ENCODE measurements around the gene SLC16A13.
A peak's percentile ranks its signal among the peaks of the same experiment; 100 is the strongest.

SLC16A13 gene

DNA sequence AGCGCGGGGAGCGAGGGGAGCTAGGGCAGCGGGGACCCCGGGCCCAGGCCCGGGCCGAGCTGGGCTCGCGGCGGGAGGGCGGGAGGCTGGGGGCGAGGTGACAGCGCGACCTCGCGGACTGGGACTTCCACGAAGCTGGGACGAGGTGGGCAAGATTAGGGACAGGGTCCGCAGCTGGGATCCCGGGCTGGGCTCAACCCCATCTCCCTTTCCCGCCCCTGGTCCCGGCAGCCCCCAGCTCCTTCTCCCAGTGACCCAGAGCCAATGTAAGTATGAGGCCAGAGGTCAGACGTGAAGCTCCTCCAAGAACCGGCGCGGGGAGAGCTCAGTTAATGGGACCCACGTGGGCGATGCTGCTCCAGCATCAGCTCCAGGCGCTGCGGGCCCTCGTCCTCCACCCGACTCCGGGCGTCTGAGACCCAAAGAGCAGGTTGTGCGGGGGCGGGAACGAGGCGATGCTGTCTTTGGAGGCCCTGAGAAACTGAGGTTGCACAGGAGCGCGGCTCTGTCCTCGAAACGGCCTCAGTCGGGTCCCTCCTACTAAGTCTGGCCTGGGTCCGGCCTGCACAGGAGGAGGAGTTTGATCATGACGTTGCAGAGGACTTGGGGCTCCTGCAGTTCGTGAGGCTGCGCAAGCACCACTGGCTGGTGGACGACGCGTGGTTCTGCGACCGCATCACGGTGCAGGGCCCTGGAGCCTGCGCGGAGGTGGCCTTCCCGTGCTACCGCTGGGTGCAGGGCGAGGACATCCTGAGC lies 39.4 kb upstream of the SLC16A13 start:
- no peak overlapping the region for H3K4me3 ChIP-seq (ENCODE audit: low read length)
- no peak for DNase-seq (ENCODE audit: low read depth)
- TF ChIP-seq, protein P1, sequence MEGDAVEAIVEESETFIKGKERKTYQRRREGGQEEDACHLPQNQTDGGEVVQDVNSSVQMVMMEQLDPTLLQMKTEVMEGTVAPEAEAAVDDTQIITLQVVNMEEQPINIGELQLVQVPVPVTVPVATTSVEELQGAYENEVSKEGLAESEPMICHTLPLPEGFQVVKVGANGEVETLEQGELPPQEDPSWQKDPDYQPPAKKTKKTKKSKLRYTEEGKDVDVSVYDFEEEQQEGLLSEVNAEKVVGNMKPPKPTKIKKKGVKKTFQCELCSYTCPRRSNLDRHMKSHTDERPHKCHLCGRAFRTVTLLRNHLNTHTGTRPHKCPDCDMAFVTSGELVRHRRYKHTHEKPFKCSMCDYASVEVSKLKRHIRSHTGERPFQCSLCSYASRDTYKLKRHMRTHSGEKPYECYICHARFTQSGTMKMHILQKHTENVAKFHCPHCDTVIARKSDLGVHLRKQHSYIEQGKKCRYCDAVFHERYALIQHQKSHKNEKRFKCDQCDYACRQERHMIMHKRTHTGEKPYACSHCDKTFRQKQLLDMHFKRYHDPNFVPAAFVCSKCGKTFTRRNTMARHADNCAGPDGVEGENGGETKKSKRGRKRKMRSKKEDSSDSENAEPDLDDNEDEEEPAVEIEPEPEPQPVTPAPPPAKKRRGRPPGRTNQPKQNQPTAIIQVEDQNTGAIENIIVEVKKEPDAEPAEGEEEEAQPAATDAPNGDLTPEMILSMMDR (conservative IDR thresholded peaks at IDR 0.05; ENCODE audit: low read depth, low read length): no peak

DNA sequence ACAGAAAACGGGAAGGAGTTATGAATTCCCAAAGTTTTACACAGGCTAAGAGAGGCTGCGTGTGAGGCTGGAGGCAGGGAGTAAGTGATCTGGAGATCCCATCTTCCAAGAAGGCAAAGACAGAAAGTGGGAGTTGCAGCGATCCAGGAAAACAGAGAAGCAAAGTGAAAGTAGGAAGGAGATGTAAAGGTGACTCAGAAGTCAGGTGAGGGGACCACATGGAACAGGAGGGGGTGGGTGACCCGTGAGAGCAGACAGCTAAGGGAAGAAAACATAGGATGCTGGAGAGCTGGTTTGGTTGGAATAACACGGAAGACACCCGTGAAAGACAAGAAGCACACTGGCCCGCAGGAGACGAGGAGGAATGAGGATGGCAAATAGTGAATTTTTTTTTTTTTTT lies 38.6 kb upstream of the SLC16A13 start:
- TF ChIP-seq, protein P1 (conservative IDR thresholded peaks at IDR 0.05; ENCODE audit: low read depth, low read length): no peak
- H3K4me3 ChIP-seq (ENCODE audit: low read length): no peak overlapping the region
- DNase-seq (ENCODE audit: low read depth): no peak

DNA sequence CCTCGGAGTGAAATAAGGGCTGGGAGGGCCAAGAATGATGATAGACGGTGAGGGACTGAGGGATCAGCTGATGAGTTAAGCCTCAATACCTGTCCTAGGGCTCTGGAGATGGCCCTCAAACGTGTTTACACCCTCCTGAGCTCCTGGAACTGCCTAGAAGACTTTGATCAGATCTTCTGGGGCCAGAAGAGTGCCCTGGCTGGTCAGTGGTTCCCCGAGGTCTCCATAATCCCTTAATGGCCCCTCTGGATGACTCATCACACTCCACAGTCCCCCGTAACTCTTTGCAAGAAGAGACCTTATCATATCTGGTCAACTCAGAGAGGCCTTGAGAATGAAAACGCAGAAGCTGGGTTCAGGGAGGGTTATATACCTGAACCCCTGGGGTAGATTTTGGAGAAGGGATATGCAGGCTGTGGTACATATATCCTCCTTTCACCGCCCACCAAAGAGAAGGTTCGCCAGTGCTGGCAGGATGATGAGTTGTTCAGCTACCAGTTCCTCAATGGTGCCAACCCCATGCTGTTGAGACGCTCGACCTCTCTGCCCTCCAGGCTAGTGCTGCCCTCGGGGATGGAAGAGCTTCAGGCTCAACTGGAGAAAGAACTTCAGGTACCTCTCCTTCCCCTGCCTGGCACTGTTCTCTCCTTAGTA lies 36.8 kb upstream of the SLC16A13 start:
- DNase-seq (ENCODE audit: low read depth): no peak
- TF ChIP-seq, protein P1 (conservative IDR thresholded peaks at IDR 0.05; ENCODE audit: low read depth, low read length): no peak
- H3K4me3 ChIP-seq (ENCODE audit: low read length): no peak overlapping the region

DNA sequence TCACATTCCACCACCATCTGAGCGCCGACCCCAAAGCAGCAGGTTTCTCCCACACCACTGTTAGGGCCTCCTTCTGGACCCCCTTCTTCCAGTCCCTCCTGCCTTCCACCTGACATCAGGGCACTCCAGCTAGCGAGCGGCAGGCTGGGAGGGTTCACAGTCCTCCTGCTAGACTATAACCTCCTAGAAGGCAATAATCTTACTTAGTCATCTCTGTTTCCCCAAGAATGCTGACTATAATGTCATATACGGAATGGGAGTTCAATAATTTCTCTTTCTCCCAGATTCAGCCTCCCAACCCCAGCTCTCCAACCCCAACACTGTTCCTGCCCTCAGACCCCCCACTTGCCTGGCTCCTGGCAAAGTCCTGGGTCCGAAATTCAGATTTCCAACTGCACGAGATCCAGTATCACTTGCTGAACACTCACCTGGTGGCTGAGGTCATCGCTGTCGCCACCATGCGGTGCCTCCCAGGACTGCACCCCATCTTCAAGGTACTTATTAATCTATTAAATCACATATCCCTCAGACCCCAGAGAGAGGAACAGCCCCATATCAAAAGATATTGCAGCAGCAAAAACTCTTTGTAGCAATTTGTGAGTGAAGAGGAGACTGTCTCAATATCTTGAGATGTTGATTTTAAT lies 34.4 kb upstream of the SLC16A13 start:
- DNase-seq (ENCODE audit: low read depth): no peak
- H3K4me3 ChIP-seq (ENCODE audit: low read length): no peak overlapping the region
- TF ChIP-seq, protein P1 (conservative IDR thresholded peaks at IDR 0.05; ENCODE audit: low read depth, low read length): peak; percentile 71

DNA sequence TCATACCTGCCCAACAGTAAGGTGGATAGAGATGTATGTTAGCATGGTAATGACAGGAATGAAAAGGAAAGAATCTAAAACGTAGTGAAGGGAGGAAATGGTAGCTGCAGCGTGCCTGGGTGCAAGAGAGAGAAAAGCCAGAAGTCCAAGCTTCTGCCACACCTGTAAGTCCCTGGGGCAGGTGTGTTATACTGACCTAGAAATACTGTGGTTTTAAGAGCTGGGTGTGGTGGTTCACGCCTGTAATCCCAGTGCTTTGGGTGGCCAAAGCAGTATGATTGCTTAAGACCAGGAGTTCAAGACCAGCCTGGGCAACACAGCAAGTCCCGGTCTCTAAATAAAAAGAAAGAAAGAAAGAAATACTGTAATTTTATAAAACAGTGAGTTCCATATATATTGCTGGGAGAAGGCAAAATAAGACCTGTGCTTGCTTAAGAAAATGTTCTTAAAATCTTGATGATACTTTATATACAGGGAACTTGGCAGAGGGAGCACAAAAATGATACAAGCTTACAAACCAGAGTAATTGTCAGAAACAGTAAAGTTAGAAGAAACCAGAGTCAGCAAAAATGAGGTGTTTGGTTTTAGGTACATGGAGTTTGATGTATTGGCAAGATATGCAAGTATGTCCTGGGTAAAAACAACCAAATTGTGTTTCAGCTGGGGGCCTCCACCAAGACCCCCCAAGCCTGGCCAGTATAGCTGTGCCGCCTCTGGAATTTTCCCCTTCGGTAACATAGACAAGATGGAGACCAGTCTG lies 33.3 kb upstream of the SLC16A13 start:
- no peak for DNase-seq (ENCODE audit: low read depth)
- TF ChIP-seq, protein P1 (conservative IDR thresholded peaks at IDR 0.05; ENCODE audit: low read depth, low read length): no peak
- H3K4me3 ChIP-seq (ENCODE audit: low read length): no peak overlapping the region

DNA sequence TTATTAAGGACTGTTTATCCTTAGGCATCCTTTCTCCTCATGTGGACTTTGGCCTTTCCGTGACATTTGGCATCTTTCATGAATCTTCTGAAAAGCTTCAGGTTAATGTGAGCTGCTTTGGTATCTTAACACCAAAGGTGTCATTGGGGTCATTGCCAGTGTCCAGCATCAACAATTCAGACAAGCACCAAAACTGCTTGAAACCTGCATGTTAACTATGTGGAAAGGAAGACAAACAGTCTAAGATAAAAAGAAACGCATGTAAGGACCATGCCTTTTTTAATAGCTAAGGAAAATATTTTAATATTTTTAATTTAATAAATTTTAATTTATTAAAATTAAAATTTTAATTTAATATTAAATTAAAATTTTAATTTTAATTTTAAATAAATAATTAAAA lies 32.1 kb upstream of the SLC16A13 start:
- DNase-seq (ENCODE audit: low read depth): no peak
- H3K4me3 ChIP-seq (ENCODE audit: low read length): no peak overlapping the region
- TF ChIP-seq, protein P1 (conservative IDR thresholded peaks at IDR 0.05; ENCODE audit: low read depth, low read length): no peak

Data from retinal pigment epithelial cell (primary cell).